Kidney (tissue), 14 donors: ENCODE results near the gene SYNDIG1. TPM values are rescaled to one million over a fixed set of nuclear protein-coding genes. Genes with fewer than 3 reads are reported as not detected.

Experiments
- DNase-seq, 5 donors: peaks; one replicate each; pipeline ENCODE4 v3.0.0-alpha.2; 2013 to 2020
- FAIRE-seq: peaks from 2 replicates; lab custom pipeline; 2012; peaks lifted over from hg19 to GRCh38; lab: Jason Lieb, UNC
- H3K27ac ChIP-seq, 2 donors: one replicate each; pipeline ENCODE4 v1.7.0; 2013; ENCODE audit warnings: low read depth in 2 of 2, low read length in 2 of 2, inconsistent platforms in 1 of 2
- H3K27me3 ChIP-seq: one replicate; pipeline ENCODE4 v1.7.1; 2013; ENCODE audit warnings: low read length, inconsistent platforms; ENCODE audit not compliant: control insufficient read depth, insufficient read depth
- H3K36me3 ChIP-seq, 3 donors: one replicate each; pipeline versions ENCODE4 v1.7.0 to v1.7.1; 2013; ENCODE audit warnings: low read length in 3 of 3, control low read depth in 1 of 3, inconsistent platforms in 1 of 3; ENCODE audit not compliant: insufficient read depth in 3 of 3, control insufficient read depth in 2 of 3
- H3K4me1 ChIP-seq, 3 donors: one replicate each; pipeline versions ENCODE4 v1.7.0 to v1.7.1; 2013; ENCODE audit warnings: low read length in 3 of 3, inconsistent platforms in 1 of 3, low read depth in 1 of 3; ENCODE audit not compliant: control insufficient read depth in 2 of 3, insufficient read depth in 2 of 3
- H3K4me3 ChIP-seq, 3 donors: one replicate each; pipeline versions ENCODE4 v1.7.0 to v1.8.1; 2013; ENCODE audit warnings: low read length in 3 of 3, control low read depth in 1 of 3, inconsistent platforms in 1 of 3
- H3K9ac ChIP-seq, 3 donors: one replicate each; pipeline versions ENCODE4 v1.7.0 to v1.7.1; 2013; ENCODE audit warnings: low read length in 3 of 3, control low read depth in 1 of 3, inconsistent platforms in 1 of 3
- H3K9me3 ChIP-seq, 3 donors: one replicate each; pipeline versions ENCODE4 v1.7.0 to v1.7.1; 2013; ENCODE audit warnings: low read length in 3 of 3, control low read depth in 1 of 3, inconsistent platforms in 1 of 3; ENCODE audit not compliant: control insufficient read depth in 2 of 3, insufficient read depth in 1 of 3
- intact Hi-C: fragments of 100-400 bp; cut with DNase I; formaldehyde crosslinking; loops from one replicate; pipeline ENCODE4 v1.11.1; 2022
- polyA plus RNA-seq: library from polyadenylated mRNA; stranded (reverse); fragments of 350-450 nt; fragmentation: Illumina TruSeq; extraction: RNeasy Lipid Tissue Mini Kit (QIAGEN cat#74804); gene quantifications from one replicate; pipeline ENCODE4 v1.2.3, GENCODE V29; 2014; ENCODE audit warnings: low read depth, low replicate concordance; ENCODE audit not compliant: insufficient read depth
- total RNA-seq: library from RNA; stranded (reverse); fragmentation: NEBNext Ultra II Directional; extraction: Animal tissue kit (Norgen Biotek cat#: 25700); gene quantifications from one replicate; pipeline ENCODE4 v1.2.1, GENCODE V29; 2021
- TF ChIP-seq, protein P1 (sequence below): IDR thresholded peaks from 3 replicates; pipeline ENCODE4 v1.5.1; 2012; ENCODE audit warnings: mild to moderate bottlenecking, moderate library complexity, borderline replicate concordance; ENCODE audit not compliant: insufficient read depth; ENCODE audit errors: extremely low read depth
- donor health status: control.
- donor health status: control.
- donor health status: control.
- donor health status: control.
- donor health status: control.
- donor health status: DM: yes; HTN: yes; CAD: no.
- donor health status: Normal renal cell carcinoma (clear cell type).

The SYNDIG1 gene
- total and polyA plus RNA-seq, 2 donors from 2014 or later, result 5.4 to 8.2 TPM

DNA sequence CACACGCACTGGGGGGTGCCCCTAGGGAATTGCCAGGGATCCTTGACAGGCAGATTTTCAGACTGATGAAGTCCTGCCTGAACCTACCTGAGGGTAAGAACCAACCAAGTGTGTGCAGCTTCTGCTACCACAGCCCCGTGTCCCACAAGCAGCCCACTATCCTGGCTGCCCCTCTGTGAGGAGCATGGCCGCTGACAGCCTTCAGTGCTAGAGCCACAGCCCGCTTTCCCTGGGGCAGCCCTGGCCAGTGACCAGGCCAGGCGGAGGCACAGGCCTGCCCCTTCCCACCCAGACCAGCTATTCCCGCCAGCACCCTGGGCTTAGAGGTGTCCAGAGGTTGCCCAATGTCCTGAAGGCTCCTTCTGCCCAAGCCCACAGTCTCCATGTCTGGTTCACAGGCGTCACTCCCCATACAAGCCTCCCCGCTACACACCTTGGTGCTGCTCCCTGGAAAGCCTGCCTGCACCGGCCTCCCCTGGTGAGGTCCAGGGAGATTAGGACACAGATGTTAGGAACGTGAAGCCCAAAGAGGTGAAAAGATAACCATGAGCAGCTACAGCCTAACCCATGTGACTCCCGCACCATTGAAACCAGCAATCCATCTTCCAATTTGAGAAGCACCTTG, 207.0 kb downstream of the SYNDIG1 start:
- no peak overlapping the region for H3K27ac ChIP-seq
- no peaks in the 10 kb centered on the region for H3K9me3 ChIP-seq
- no peak for FAIRE-seq
- TF ChIP-seq, protein P1, sequence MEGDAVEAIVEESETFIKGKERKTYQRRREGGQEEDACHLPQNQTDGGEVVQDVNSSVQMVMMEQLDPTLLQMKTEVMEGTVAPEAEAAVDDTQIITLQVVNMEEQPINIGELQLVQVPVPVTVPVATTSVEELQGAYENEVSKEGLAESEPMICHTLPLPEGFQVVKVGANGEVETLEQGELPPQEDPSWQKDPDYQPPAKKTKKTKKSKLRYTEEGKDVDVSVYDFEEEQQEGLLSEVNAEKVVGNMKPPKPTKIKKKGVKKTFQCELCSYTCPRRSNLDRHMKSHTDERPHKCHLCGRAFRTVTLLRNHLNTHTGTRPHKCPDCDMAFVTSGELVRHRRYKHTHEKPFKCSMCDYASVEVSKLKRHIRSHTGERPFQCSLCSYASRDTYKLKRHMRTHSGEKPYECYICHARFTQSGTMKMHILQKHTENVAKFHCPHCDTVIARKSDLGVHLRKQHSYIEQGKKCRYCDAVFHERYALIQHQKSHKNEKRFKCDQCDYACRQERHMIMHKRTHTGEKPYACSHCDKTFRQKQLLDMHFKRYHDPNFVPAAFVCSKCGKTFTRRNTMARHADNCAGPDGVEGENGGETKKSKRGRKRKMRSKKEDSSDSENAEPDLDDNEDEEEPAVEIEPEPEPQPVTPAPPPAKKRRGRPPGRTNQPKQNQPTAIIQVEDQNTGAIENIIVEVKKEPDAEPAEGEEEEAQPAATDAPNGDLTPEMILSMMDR, result no peak
- no peak overlapping the region for H3K4me3 ChIP-seq
- DNase-seq, result peak in 1 of 5 donors; percentile 47
- no peaks in the 10 kb centered on the region for H3K4me1 ChIP-seq
- H3K36me3 ChIP-seq, result no peaks in the 10 kb centered on the region
- no peak overlapping the region for H3K9ac ChIP-seq
- no peaks in the 10 kb centered on the region for H3K27me3 ChIP-seq
- intact Hi-C loops, result no loop called here

DNA sequence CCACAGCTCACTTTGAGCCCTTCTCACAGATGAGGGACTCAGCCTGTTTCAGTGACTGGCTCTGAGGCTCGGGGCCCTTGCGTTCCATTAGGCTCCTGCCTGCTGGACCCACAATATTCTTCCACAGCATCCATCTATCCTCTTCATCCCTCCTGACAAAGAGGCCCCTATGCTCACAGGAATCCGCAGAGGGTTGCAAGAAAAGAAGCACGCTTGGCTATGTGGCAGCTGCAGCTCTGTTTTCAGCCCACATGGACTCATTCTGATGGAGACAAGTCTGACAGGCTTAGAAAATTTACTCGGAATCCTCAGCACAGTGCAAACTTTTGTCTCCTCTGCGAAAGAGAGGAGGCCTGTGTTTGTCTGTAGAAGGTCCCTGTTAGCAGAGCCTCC, 207.5 kb downstream of the SYNDIG1 start:
- no peaks in the 10 kb centered on the region for H3K27me3 ChIP-seq
- no peaks in the 10 kb centered on the region for H3K9me3 ChIP-seq
- no peak overlapping the region for H3K9ac ChIP-seq
- intact Hi-C loops, result no loop called here
- DNase-seq (peak in 1 of 5 donors; percentile 8), FAIRE-seq (no peak)
- H3K27ac ChIP-seq, result no peak overlapping the region
- TF ChIP-seq, protein P1, result no peak
- no peak overlapping the region for H3K4me3 ChIP-seq
- H3K4me1 ChIP-seq, result no peaks in the 10 kb centered on the region
- H3K36me3 ChIP-seq, result no peaks in the 10 kb centered on the region

DNA sequence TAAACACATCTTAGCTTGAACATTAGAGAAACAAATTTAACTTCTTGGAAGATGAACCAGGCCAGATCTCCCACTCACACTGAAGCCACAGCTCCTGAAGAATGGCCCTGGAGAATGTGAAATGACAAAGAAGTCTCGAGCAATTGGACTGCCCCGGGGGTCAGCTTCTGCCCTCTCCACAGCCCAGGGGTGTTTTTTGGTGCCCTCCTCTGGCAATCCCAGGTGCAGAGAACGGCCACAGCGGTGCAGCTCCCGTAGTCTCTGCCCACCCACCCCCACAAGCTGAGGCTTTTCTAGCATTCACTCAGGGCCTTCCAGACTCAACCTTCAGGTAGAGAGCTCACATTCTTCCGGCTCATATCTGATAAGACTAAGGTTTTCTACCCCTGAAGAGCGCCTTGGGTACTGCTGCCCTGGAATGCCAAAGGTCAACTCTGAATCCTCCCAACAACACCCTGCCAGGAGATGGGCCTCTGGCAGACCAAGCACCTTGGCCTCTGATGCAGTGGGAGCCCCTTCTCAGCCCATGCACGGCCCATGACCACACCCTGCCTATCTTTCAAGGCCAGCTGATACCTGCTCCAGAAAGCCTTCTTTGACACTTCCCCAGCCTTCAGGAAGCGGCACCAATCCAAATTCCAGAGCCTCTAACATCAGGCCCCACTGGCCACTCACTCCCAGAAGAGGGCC, 208.3 kb downstream of the SYNDIG1 start:
- FAIRE-seq (no peak), DNase-seq (peak in 1 of 5 donors; percentile 41)
- TF ChIP-seq, protein P1, result no peak
- intact Hi-C loops, result no loop called here
- Histone ChIP-seq H3K4me1 (no peaks in the 10 kb centered on the region), H3K4me3 (no peak overlapping the region), H3K27me3 (no peaks in the 10 kb centered on the region), H3K27ac (no peak overlapping the region), H3K9ac (no peak overlapping the region), H3K9me3 (no peaks in the 10 kb centered on the region), H3K36me3 (no peaks in the 10 kb centered on the region)
